Measurements from ENCODE around the gene SORCS2. TPM values are rescaled to one million over a fixed set of nuclear protein-coding genes. Genes with fewer than 3 reads are reported as not detected.

The SORCS2 gene
- total and polyA plus RNA-seq, 2 of the 4 experiments (the other 2 are of a cell fraction), result 0.36 to 0.62 TPM

- BruUV-seq (replicated peaks), result no TSS peak
- Histone ChIP-seq H2BK15ac (ENCODE audit: low read depth, low read length) (no peak overlapping the region), H4K5ac (ENCODE audit: low read depth, low read length) (no peak overlapping the region), H4K20me1 (ENCODE audit: insufficient read depth, low read length) (no peaks in the 10 kb centered on the region), H3K9me1 (ENCODE audit: insufficient read depth, low read length) (peaks cover 4% of the 10 kb centered on the region), H2BK20ac (ENCODE audit: low read depth, low read length) (peak overlapping the region; percentile 72; the same call in 1 of the 2 replicates), H3K27ac (ENCODE audit: insufficient read depth, low read length) (no peak overlapping the region), H3K36me3 (ENCODE audit: control insufficient read depth, insufficient read depth, low read length) (no peaks in the 10 kb centered on the region), H3K56ac (ENCODE audit: extremely low read depth, insufficient read depth, low read length) (no peak overlapping the region), H3K27me3 (ENCODE audit: control insufficient read depth, insufficient read depth, low read length) (no peaks in the 10 kb centered on the region), H3K4me1 (ENCODE audit: control insufficient read depth, insufficient read depth, low read length) (peaks cover 28% of the 10 kb centered on the region), H3K18ac (ENCODE audit: low read depth, low read length) (no peak overlapping the region), H2BK120ac (ENCODE audit: low read depth, low read length) (peak overlapping the region; percentile 91), H3K79me1 (ENCODE audit: low read depth in 1 of 2, low read length in 2 of 2) (no peaks in the 10 kb centered on the region), H3K4me2 (ENCODE audit: low read depth, low read length) (no peak overlapping the region), H2AK5ac (ENCODE audit: low read depth, low read length) (peak overlapping the region; percentile 28; the same call in 1 of the 2 replicates), H3K23ac (ENCODE audit: low read depth, low read length) (no peak overlapping the region), H2BK5ac (ENCODE audit: low read depth, low read length, poor library complexity, severe bottlenecking) (no peak overlapping the region), H4K91ac (ENCODE audit: insufficient read depth, low read depth, low read length) (peak overlapping the region; percentile 23), H3K4me3 (ENCODE audit: insufficient read depth, low read depth, low read length) (no peak overlapping the region), H3K14ac (replicated peaks; ENCODE audit: low read depth, low read length) (no peak overlapping the region; the same call in 1 of the 2 replicates), H4K8ac (ENCODE audit: low read depth in 2 of 2, low read length in 2 of 2) (no peak overlapping the region), H3K9me3 (ENCODE audit: control insufficient read depth, insufficient read depth, low read length) (peaks cover 10% of the 10 kb centered on the region), H3K9ac (ENCODE audit: low read depth, low read length) (no peak overlapping the region), H2AK9ac (replicated peaks; ENCODE audit: low read depth, low read length, poor library complexity) (no peak overlapping the region), H2AFZ (replicated peaks; ENCODE audit: low read length, poor library complexity) (no peak overlapping the region), H3K4ac (ENCODE audit: low read depth, low read length) (peak overlapping the region; percentile 17; the same call in 1 of the 2 replicates)
- ChIA-PET POLR2A (ENCODE audit: unreplicated experiment) (no interaction called here), CTCF (interaction anchor here (0.6 kb wide), 1 partner anchor 9 kb away, joined by 3 read pairs; no protein-coding TSS in a partner anchor)
- no CpG with 5 or more reads among the region's 9 CpGs for WGBS, 2 experiments (ENCODE audit: extremely low coverage in 2 of 2, insufficient read length in 1 of 2)
- DNase-seq, result no peak
- no peak for TF ChIP-seq BHLHE40 (IDR thresholded peaks at IDR 0.05; ENCODE audit: low read depth, low read length)
- no peak for TF ChIP-seq FOS (IDR thresholded peaks at IDR 0.05; ENCODE audit: low read depth, low read length)
- TF ChIP-seq MAZ (IDR thresholded peaks at IDR 0.05; ENCODE audit: borderline replicate concordance, low read depth, low read length), result no peak
- TF ChIP-seq CTCF (conservative IDR thresholded peaks at IDR 0.05; ENCODE audit: low read depth, low read length), result no peak
- TF ChIP-seq POLR2A (IDR thresholded peaks at IDR 0.05; ENCODE audit: low read depth, low read length), result no peak
- no peak for TF ChIP-seq CEBPB (IDR thresholded peaks at IDR 0.05; ENCODE audit: low read depth, low read length)
- TF ChIP-seq MXI1 (IDR thresholded peaks at IDR 0.05; ENCODE audit: borderline replicate concordance, low read depth, low read length), result no peak
- TF ChIP-seq MAFK (IDR thresholded peaks at IDR 0.05; ENCODE audit: low read depth, low read length), result no peak
- TF ChIP-seq NFE2L2 (IDR thresholded peaks at IDR 0.05; ENCODE audit: low read depth, low read length), result no peak
- TF ChIP-seq RCOR1 (IDR thresholded peaks at IDR 0.05; ENCODE audit: insufficient replicate concordance, low read length), result no peak
- no peak for TF ChIP-seq SMC3 (IDR thresholded peaks at IDR 0.05; ENCODE audit: low read depth, low read length)
- TF ChIP-seq, protein P1, sequence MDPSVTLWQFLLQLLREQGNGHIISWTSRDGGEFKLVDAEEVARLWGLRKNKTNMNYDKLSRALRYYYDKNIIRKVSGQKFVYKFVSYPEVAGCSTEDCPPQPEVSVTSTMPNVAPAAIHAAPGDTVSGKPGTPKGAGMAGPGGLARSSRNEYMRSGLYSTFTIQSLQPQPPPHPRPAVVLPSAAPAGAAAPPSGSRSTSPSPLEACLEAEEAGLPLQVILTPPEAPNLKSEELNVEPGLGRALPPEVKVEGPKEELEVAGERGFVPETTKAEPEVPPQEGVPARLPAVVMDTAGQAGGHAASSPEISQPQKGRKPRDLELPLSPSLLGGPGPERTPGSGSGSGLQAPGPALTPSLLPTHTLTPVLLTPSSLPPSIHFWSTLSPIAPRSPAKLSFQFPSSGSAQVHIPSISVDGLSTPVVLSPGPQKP (IDR thresholded peaks at IDR 0.05; ENCODE audit: borderline replicate concordance, low read depth, low read length), result no peak
- no peak for TF ChIP-seq USF2 (IDR thresholded peaks at IDR 0.05; ENCODE audit: low read depth, low read length)
- TF ChIP-seq RAD21 (IDR thresholded peaks at IDR 0.05; ENCODE audit: low read length), result no peak
- in situ Hi-C loops (cut with MboI; ENCODE audit: low sequenced_read_pairs) (no loop called here), dilution Hi-C loops (cut with HindIII; ENCODE audit: low sequenced_read_pairs, unreplicated experiment) (no loop called here), intact Hi-C loops (cut with micrococcal nuclease) (no loop called here)
- no peak for ATAC-seq (ENCODE audit: low read depth)
These were observed 17.4 kb downstream of the SORCS2 start for GRCh38 chr4:7209699-7210098.
